Stimulated activated CD4-positive, alpha-beta T cell treated with anti-CD3 and anti-CD28 coated beads, Interleukin-12 subunit alpha, Interleukin-12 subunit beta, amount 100 ng/mL, for 24 hours (primary cell): ENCODE results near the gene CLEC4D.
"Not testable (repeated sequence)": the region's sequence is repeated elsewhere in the genome, so short reads cannot be mapped to it uniquely, and the experiment has no call there.

Experiments
- DNase-seq, 2 experiments: peaks; one replicate each; pipeline ENCODE4 v3.0.0-alpha.2; 2020; ENCODE audit warnings: low read depth in 2 of 2

The CLEC4D gene

DNA sequence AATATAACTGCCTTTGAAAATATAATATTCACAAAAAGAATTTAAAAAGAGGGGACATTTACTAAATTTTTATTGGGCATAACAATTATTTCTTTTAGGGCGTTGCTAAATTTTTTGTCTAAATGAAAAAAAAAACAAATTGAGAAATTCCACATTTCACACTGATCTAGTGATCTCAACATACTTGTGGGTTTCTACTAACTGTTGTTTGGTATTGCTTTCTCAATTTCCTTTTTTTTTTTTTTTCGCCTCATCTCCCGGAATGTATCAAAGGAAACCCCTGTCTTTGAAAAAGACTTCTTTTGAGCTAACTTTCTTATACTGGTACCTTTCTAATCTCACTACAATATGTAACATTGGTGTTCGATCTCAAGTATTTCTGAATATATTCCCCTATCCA, at the start of gene CLEC4D:
TSS of gene CLEC4D (plus strand) at position 248 of the 400 bp plus-strand sequence. CDS start 230 bp downstream, outside the sequence.
- no peak for DNase-seq

DNA sequence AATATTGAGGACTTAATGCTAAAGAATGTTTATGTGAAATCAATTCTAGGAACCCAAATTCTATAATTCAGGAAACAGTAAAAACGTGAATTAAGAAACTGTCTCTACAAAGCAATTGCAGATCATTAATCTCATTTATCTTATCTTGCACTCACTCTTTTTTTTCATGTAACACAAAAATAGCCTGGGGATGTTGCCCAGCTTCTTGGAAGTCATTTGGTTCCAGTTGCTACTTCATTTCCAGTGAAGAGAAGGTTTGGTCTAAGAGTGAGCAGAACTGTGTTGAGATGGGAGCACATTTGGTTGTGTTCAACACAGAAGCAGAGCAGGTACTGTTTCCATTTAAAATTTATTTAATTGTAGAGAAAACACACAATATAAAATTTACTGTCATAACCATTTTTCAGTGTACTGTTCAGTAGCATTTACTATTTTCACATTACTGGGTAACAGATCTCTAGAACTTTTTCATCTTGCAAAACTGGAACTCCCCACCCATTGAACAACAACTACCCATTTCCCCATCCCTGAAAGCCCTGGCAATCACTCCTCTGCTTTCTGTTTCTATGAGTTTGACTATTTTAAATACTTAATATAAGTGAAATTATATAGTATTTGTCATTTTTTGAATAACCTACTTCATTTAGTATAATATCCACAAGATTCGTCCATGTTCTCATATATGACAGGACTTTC, 47.9 kb upstream of the CLEC4D start:
- DNase-seq: no peak

DNA sequence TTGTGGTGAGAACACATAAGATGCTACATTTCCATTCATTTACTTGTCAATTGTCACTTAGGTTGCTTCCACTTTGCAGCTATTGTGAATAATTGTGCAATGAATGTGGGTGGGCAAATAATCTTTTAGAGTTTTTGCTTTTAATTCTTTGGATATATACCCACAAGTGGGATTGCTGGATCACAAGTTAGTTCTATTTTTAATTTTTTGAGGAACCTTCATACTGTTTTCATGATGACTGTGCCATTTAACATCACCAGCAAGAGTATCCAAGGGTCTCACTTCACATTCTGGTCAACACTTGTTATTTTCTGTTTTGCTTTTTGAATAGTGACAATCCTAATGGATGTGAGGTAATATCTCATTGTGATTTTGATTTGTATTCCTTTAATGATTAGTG, 47.1 kb upstream of the CLEC4D start:
- DNase-seq: no peak

DNA sequence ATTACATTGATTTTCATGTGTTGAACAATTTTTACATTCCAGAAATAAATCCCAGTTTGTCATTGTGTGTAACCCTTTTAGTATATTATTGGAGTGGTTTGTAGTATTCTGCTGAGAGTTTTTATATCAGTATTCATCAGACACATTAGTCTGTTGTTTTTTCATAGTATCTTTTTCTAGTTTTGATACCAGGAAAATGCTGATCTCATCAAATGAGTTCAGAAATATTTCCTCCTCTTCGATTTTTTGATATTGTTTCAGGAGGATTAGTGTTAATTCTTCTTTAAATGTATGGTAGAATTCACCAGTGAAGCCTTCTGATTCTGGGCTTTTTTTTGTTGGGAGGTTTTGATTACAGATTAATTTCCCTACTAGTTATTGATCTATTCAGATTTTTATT, 42.2 kb upstream of the CLEC4D start:
- DNase-seq: no peak

DNA sequence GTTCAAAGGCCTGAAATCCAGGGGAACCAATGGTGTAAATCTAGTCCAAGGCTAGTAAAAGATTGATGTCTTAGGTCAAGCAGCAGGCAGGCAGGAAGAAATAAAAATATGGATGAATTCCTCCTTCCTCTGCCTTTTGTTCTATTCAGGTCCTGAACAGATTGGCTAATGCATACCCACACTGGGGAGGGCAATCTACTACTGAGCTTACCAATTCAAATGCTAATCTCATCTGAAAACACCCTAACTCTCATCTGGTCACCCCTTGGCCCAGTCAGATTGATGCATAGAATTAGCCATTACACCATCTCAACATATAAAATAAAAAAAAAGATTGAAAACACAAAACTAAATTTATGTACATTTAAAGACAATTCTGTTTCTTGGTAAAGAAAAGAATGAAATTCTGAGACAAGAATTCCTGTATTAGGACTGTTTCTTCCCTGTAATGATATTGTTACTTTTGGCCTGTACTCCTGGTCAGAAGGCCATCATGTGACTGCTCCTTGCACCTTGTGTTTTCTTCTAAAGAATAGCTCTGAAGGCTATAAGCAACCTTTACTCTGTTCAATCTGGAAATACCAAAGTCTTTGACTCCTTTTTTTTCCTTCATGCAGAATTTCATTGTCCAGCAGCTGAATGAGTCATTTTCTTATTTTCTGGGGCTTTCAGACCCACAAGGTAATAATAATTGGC, 37.6 kb upstream of the CLEC4D start:
- DNase-seq: no peak

DNA sequence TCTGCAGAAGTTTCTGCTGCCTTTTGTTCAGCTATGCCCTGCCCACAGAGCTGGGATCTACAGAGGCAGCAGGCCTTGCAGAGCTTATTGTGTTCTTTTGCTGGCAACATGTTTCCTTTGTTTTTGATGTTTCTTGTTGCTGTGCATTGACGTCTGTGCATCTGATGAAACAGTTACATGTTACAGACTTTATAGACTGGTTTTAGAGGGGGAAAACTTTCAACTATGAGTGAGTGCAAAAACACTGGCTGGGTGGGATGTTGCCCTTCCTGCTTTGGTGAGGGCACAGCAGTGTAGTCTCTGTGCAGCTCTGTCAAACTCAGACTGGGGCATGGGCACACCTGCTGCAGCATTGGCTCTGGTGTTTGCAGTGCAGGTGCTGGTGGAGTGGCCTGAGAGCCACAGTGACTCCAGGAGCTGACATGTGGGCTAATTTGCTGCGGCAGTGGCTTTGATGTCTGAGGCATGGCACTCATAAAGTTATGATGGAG, 30.7 kb upstream of the CLEC4D start:
- no peak for DNase-seq

DNA sequence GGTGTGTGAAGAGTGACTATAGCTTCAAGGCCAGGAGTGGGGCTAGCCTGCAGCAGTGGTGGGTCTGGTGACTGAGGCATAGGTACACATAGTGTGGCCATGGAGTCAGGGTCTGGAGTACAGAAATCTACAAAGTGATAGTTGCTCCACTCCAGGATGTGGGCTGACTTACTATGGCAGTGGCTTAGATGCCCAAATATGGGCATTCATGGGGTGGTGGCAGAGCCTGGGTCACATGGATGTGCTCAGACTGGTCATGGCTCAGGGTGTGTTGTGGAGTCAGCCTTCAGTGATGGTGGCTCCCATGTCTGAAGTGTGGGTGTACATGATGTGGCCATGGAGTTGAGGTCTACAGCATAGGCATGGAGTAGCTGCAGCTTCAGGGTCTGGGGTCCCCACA, 30.2 kb upstream of the CLEC4D start:
- DNase-seq: no peak

DNA sequence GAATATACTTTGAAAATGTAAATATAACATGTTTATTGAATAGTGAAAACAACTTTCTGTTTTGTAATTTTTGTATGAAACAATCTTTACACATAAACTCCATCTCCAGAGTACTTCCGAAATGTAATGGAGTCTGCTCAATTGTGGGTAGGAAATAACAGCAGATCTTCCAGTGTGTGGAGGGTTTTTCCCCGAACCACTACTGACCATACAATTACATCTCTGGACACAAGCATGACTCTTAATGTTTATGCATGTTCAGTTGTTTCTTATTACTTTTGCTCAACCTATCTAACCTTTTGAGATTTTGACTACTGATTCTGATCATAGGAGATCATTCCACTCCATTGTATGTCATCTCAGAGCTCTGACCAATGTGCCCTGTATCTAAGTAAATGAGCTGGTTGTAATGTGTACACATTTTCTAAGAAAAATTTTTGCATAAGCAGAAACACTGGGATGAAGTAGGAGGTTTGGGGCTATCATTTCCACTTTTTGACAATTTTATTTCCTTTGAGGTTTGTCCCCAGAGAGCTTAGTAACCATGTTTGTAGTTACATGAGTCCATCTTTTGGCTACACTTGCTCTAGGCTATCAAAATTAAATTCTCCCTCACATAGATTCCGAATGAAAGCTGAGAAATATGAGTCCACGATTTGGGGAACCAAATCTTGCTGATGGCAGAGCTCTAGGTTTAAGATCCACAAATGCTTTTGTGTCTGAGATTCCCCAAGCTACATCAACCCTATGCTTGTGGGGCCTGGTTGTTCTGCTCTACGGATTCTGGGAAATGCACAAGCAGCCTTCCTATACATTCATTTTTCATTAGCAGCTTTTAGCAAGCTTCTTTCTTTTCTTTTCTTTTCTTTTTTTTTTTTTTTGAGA, 21.4 kb upstream of the CLEC4D start:
- DNase-seq: no peak

DNA sequence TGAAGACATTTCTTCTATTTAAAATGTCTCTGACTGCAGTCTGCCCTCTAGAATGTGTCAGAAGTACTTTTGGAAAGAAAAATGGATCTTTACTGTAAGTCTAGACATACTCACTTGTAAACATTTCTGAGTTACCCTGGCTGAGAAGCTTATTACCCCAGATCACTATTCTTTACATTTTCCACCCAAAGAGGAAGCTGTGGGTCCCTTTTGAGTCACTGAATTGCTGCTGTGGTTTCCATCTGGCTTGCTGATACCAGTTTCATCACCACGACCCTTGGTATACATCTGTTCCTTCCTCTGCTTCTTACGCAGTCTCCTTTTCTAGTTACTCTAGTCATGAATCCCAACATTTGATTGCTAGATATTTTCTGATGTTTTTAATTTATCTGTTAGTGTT, 20.2 kb upstream of the CLEC4D start:
- peak; percentile 15 to 32 for DNase-seq

DNA sequence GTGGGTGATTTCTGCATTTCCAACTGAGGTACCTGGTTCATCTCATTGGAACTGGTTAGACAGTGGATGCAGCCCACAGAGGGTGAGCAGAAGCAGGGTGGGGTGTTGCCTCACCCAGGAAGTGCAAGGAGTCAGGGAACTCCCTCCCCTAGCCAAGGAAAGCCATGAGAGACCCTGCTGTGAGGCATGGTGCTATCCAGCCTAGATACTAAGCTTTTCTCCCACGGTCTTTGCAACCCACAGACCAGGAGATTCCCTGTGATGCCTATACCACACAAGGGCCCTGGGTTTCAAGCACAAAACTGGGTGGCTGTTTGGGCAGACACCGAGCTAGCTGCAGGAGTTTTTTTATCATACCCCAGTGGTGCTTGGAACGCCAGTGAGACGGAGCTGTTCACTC, 17.6 kb upstream of the CLEC4D start:
- DNase-seq: not testable (repeated sequence)

DNA sequence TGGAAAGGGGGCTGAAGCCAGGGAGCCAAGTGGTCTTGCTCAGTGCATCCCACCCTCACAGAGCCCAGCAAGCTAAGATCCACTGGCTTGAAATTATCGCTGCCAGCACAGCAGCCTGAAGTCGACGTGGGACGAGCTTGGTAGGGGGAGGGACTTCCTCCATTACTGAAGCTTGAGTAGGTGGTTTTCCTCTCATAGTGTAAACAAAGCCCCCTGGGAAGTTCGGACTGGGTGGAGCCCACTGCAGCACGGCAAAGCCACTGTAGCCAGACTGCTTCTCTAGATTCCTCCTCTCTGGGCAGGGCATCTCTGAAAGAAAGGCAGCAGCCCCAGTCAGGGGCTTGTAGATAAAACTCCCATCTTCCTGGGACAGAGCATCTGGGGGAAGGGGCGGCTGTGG, 17.2 kb upstream of the CLEC4D start:
- not testable (repeated sequence) for DNase-seq

DNA sequence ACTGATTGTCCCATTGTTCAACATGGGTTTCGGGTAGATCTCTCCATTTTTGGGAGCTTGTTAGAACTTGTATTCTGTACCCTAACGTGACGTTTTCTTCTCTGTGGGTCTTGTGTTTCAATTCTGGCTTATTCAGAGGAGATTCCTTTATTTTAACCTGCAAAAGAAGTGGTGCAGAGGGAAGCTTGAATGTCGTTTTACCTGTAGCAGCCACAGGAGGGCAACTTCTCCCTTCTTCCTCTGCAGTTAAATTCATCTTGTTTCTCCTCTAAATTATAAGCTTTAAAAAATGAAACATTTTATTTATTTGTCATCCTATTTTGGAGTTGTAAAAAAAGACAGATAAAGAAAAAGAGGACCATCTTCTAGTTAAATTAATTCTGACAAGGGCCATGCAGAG, 13.7 kb upstream of the CLEC4D start:
- no peak for DNase-seq

DNA sequence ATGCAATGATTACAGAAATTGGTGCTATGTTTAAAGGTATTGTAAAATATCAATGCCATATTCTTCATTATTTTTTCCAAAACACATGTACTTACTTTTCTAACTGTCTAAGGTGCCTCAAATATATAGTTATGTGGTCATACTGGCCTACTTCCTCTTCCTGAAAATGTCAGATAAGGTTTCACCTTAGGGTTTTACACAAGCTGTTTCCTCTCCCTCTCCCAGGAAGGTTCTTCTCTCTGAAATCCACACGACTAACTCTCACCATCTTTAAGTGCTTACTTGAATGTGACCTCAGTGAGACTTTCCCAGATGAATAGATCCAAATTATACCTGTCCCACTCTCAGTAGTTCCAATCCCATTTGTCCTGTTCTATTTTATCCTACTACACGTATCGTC, 11.6 kb upstream of the CLEC4D start:
- DNase-seq: no peak

DNA sequence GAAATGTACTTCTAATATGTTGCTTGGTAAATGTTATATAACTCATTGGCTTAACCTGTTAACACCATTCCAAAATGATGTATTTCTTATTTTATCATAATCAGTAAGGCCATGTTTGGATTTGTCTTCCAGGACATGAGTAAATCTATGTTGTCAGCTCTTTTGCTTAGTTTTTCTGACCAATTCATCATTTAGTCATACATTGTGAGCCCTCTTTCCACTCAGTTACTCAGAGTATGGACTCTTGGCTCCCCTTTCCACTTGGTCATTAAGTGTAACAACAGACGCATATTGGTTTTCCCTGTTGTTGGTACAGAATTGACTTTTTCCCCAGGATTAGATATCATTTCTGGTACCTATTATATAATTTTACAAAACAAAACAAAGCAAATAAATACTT, 9.0 kb upstream of the CLEC4D start:
- DNase-seq: no peak

DNA sequence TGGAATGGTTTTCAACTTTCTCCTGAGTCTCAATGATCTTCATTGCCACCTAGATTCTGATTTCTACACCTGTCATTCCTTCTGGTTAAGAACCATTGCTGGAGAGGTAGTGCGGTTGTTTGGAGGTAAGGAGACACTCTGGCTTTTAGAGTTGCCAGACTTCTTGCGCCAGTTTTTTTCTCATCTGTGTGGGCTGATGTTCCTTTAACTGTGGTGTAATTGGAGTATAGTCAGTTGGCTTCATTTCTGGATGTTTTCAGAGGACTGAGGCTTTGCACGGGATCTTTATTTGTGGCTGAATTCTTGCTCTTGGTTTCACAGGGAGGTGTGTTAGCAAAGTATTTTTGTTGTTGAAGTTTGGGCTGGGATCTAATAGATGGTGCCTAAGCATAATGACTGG, 5.7 kb upstream of the CLEC4D start:
- no peak for DNase-seq

DNA sequence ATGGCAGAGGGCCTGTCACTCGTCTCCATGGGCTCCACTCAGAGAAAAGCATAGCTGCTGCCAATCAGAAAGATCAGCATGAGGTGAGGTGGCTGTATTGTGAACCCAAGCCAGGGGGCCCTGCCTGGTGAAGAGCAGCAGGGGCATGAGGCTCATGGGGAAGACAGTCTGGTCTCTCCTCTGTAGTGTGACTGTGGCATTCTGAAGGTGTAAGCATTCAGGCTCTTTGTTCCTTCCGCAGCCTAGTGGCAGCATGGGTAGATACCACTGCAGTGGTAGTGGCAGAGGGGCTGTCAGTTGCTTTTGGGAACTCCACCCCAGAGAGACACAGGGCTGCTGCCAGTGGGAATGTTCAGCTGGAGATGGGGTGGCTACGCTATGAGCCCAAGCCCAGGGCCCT, 5.1 kb upstream of the CLEC4D start:
- DNase-seq: no peak

DNA sequence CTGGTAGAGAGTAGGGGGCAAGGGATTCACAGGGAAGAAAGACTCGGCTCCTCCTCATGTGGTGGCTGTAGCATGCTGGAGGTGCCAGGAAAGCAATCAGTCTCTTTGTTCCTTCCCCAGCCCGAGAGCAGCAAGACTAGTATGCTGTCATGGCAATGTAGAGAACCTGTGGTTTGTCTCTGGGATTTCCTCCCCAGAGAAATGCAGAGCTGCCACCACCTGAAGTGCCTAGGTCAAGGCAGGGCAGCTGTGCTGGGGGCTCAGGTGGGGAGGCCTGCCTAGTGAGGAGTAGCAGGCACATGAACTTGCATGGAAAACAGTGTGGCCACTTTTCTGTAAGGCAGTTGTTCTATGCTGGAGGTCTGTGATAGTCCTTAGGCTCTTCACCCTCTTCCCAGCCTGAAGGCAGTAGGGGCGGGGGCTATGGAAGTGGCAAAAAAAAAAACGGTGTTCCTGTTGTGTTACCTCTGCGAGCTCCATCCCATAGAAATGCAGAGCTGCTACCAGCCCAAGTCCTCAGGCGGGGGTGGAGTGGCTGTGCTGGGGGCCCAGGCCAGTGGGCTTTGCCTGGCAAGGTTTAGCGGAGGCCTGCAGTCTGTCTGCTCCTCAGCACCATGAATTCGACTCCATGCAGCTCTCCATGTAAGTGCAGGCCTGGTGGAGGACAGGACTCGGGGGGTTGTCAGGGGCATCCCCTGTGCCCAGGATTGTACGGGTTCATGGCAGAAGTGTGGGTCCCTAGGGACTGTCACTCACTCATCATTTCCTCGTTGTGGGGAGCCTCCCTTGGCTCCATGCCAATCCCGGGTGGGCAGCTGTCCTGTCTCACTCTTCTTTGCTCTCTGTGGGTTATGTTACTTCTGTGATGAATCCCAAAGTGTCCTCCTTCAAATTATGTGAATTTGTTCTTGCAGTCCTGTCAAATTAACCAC, 4.1 kb upstream of the CLEC4D start:
- DNase-seq: no peak

DNA sequence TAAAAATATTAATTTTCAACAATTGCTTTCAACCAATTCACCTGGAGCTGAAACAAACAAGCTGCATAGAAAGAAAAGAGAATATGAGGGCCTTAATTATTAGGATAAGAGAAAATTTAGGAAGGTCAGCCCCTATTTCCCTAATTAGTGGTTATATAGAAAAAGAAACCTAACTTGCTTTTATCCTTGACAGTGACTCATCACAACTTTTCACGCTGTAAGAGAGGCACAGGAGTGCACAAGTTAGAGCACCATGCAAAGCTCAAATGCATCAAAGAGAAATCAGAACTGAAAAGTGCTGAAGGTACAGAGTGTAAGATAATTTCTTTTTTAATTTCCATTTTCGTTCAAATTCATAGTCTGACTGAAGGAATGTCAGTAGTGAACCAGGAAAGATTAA, 4.7 kb downstream of the CLEC4D start:
- no peak for DNase-seq

DNA sequence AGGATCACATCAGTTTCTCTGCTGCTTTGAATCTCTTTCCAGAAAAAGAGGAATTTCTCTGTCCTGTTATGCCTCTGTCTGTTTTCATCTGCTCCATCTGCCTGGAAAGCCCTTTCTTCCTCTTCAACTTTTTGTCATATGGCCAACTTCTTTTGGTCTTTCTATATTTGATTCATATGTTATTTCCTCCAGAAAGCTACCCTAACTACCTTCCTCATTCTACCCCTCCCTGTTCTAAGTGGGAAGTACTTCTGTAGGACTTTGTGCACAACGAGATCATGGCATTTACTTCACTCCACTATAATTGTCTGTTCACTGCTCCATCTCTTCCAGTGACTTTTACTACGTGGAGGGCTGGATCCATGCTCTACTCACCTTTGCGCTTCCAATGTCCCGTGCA, 5.9 kb downstream of the CLEC4D start:
- no peak for DNase-seq

DNA sequence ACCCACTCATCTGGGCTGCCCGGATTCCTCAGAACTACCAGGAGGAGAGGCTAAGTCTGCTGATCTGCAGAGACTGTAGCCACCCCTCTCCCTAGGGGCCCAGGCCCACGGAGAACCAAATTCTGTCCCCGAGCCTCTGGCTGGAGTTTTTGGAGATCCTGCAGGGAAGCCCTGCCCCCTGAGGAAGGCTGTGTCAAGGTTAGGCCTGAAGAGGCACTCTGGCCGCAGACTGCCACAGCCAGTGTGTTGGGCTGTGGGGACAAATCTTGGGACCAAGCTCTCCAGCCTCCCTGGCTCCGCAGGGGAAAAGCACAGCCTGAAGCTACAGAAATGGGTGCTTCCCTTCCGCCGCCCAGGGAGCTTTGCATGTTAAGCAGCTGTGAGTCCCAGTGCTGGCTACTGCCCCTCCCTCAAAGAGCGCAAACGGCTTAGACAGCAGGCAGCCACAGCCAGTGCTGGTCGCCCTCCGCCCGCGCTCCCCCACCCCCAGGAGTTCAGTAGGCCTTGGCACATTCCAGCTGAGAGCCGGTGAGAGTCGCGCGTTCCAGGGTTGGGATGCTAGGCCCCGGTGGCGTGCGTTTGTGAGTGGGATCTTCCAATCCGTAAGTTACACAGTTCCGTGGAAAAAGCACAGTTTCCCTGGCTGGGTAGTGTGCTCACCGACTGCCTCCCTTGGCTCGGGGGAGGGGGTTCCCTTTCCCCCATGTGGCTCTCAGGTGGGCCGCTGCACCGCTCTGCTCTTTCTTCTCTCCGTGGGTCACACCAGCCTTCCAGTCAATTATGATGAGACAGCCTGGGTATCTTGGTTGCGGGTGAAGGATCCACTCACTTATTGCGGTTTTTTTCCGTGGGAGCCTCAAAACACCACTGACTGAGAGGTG, 14.2 kb downstream of the CLEC4D start:
- no peak for DNase-seq
